ENCODE measurements around the gene BOLA1.
A peak's percentile ranks its signal among the peaks of the same experiment; 100 is the strongest.
"Not testable (repeated sequence)": the region's sequence is repeated elsewhere in the genome, so short reads cannot be mapped to it uniquely, and the experiment has no call there.

Gene BOLA1, protein sequence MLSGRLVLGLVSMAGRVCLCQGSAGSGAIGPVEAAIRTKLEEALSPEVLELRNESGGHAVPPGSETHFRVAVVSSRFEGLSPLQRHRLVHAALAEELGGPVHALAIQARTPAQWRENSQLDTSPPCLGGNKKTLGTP
- 3.3 to 7.6 (median 6.4) reads per million in 3 donors for total RNA-seq

DNA sequence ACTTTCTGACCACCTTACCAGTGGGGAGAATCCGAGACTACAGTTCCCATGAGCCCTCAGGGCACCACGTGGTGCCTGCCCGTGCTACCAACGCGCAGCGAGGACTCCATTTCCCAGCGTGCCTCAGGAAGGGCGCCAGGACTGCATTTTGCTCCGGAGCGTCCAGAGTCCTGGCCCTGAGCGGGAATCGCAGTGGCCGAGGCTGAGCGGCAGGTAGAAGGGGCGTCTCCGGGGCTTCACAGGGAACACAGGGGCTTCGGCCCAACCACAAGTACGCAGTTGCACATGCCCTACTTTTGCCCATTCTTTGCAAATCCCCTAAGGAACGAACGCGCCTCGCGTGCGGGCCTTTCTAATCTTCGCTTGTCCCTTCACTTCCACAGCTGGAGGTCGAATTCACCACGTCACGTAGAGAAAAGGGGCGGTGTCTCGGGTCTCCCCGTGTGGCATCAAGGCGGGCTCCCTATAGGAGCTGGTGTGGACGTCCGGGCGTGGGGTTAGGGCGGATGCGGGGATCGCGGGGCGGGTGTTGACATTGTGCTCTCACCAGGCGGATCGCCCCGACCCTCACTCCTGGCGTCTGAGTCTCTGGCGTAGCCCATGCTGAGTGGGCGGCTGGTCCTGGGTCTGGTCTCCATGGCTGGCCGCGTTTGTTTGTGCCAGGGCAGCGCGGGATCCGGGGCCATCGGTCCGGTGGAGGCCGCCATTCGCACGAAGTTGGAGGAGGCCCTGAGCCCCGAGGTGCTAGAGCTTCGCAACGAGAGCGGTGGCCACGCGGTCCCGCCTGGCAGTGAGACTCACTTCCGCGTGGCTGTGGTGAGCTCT lies at the start of gene BOLA1:
TSS of gene BOLA1 (plus strand) at position 109 of the 825 bp plus-strand sequence. CDS start at position 601, 492 bp downstream.
- Histone ChIP-seq H3K36me3 (ENCODE audit: control insufficient read depth, insufficient read depth, low read length) (no peaks in the 10 kb centered on the region), H3K4me1 (ENCODE audit: control insufficient read depth, insufficient read depth, low read length, poor library complexity, severe bottlenecking) (peaks cover 5% of the 10 kb centered on the region), H3K27ac (ENCODE audit: insufficient read depth, low read length, poor library complexity, severe bottlenecking) (peak within 1 kb of the TSS; percentile 76), H3K9me3 (ENCODE audit: control insufficient read depth, low read length) (no peaks in the 10 kb centered on the region), H3K27me3 (replicated peaks; ENCODE audit: control insufficient read depth, insufficient read depth, low read length, poor library complexity, severe bottlenecking) (no peaks in the 10 kb centered on the region), H3K4me3 (ENCODE audit: insufficient read depth, low read depth, low read length, poor library complexity, severe bottlenecking) (peak within 1 kb of the TSS; percentile 73)
- peak; percentile 61 to 70 (median 65) for DNase-seq

DNA sequence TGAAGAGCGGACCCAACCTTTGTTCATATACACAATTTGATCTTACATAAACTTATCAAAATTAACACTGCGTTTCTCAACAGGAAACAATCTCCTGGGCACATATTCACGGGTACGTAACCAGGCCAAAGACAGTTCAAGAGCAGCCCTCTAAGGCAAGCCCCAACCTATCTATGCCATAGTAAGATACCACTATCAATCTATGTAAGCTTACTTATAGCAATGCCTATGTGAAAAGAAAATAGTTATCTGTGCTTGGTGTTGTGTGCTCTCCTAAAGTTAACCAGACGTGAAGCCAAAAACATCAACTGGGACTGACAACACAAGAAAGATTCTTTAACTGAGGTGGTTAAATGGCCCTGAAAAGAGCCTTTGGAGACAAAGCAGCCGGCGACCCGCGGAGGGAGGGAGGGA lies 49.4 kb upstream of the BOLA1 start:
- DNase-seq: no peak
- Histone ChIP-seq H3K9me3 (ENCODE audit: control insufficient read depth, low read length) (no peaks in the 10 kb centered on the region), H3K27ac (ENCODE audit: insufficient read depth, low read length, poor library complexity, severe bottlenecking) (peak overlapping the region; percentile 53), H3K4me3 (ENCODE audit: insufficient read depth, low read depth, low read length, poor library complexity, severe bottlenecking) (peak overlapping the region; percentile 47), H3K4me1 (ENCODE audit: control insufficient read depth, insufficient read depth, low read length, poor library complexity, severe bottlenecking) (peaks cover 18% of the 10 kb centered on the region), H3K27me3 (replicated peaks; ENCODE audit: control insufficient read depth, insufficient read depth, low read length, poor library complexity, severe bottlenecking) (no peaks in the 10 kb centered on the region), H3K36me3 (ENCODE audit: control insufficient read depth, insufficient read depth, low read length) (peaks cover 4% of the 10 kb centered on the region)

DNA sequence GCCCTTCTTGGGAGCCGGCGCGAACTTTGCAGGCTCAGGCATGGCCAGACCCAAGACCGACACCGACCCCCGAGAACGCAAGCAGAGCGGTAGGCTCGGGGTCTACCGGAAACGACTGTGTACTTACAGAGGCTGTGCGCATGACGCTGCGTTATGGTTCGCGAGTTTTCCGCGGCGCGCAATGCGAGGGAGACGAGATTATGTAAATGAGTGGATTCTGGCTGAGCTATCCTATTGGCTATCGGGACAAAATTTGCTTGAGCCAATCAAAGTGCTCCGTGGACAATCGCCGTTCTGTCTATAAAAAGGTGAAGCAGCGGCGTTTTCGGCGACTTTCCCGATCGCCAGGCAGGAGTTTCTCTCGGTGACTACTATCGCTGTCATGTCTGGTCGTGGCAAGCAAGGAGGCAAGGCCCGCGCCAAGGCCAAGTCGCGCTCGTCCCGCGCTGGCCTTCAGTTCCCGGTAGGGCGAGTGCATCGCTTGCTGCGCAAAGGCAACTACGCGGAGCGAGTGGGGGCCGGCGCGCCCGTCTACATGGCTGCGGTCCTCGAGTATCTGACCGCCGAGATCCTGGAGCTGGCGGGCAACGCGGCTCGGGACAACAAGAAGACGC lies 48.5 kb upstream of the BOLA1 start:
- H3K27ac ChIP-seq (ENCODE audit: insufficient read depth, low read length, poor library complexity, severe bottlenecking); H3K27me3 ChIP-seq (replicated peaks; ENCODE audit: control insufficient read depth, insufficient read depth, low read length, poor library complexity, severe bottlenecking); H3K4me3 ChIP-seq (ENCODE audit: insufficient read depth, low read depth, low read length, poor library complexity, severe bottlenecking); DNase-seq; H3K4me1 ChIP-seq (ENCODE audit: control insufficient read depth, insufficient read depth, low read length, poor library complexity, severe bottlenecking); H3K36me3 ChIP-seq (ENCODE audit: control insufficient read depth, insufficient read depth, low read length); H3K9me3 ChIP-seq (ENCODE audit: control insufficient read depth, low read length): not testable (repeated sequence)

DNA sequence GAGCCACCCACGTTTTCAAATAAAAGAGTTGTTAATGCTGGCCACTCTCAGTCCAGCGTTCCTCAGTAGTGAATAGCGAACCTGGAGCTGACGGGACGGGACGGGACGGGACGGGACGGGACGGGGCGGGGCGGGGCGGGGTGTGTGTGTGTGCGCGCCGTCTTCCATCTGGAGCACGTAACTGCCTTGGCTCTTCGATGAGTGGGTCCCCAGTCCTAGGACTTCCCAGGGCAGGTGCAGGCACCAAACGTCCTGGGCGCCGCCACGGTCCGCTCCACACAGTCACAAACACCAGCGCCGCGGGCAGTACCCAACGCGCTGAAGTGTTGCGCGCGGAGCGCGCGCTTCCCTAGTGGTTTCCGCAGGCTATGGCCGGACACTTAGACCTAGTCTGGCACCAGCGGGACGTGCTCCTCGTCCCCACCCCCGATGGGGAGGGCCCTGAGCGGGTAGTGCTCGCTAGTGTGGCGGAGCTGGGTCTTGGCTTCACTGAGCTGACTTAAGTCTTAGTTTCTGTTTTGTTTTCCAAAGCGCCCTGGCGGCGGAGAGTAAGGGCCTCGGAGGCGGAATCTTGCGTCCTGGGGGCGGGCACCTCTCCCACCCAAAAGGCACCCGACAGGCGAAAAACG lies 47.7 kb upstream of the BOLA1 start:
- H3K4me3 ChIP-seq (ENCODE audit: insufficient read depth, low read depth, low read length, poor library complexity, severe bottlenecking); H3K27ac ChIP-seq (ENCODE audit: insufficient read depth, low read length, poor library complexity, severe bottlenecking); DNase-seq; H3K36me3 ChIP-seq (ENCODE audit: control insufficient read depth, insufficient read depth, low read length); H3K9me3 ChIP-seq (ENCODE audit: control insufficient read depth, low read length); H3K4me1 ChIP-seq (ENCODE audit: control insufficient read depth, insufficient read depth, low read length, poor library complexity, severe bottlenecking); H3K27me3 ChIP-seq (replicated peaks; ENCODE audit: control insufficient read depth, insufficient read depth, low read length, poor library complexity, severe bottlenecking): not testable (repeated sequence)

DNA sequence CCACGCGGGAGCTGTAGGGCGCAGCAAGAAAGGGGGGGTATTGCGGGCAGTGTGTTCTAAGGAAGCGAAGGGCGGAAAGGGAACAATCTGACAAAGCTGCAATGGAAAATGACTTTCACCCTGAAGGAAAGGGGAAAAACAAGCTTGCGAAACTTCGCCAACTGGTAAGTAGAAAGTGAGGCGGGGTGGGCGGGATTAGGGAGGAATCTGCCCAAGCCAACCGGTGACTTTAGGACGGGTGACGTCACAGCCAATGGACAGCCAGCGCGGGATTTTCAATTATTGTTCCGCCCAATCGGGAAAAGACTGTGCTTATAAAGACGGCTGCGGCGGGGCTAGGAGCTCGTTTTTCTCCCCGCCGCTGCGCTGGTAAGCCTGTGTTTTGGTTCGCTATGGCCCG lies 47.1 kb upstream of the BOLA1 start:
- H3K27me3 ChIP-seq (replicated peaks; ENCODE audit: control insufficient read depth, insufficient read depth, low read length, poor library complexity, severe bottlenecking); H3K27ac ChIP-seq (ENCODE audit: insufficient read depth, low read length, poor library complexity, severe bottlenecking); H3K9me3 ChIP-seq (ENCODE audit: control insufficient read depth, low read length); H3K36me3 ChIP-seq (ENCODE audit: control insufficient read depth, insufficient read depth, low read length); DNase-seq; H3K4me1 ChIP-seq (ENCODE audit: control insufficient read depth, insufficient read depth, low read length, poor library complexity, severe bottlenecking); H3K4me3 ChIP-seq (ENCODE audit: insufficient read depth, low read depth, low read length, poor library complexity, severe bottlenecking): not testable (repeated sequence)

DNA sequence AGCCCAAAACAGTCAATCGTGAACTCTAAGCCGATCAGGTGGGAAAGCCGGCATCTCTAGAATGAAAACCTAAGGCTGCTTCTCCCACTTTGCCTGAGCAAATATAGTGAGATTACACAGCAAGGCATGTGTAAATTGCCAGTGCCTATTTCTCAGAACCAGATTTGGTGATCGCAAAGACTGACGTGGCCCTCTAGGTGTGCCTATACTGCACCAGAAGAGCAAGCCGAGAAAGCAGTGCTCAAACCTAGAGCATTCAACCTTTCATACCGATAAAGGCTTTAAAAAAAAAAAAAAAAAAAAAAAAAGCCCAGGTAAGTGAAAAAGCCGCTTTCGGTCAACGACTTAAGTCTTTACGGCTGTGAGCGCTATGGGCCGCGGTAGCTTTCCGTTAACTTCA lies 39.1 kb upstream of the BOLA1 start:
- H3K4me3 ChIP-seq (ENCODE audit: insufficient read depth, low read depth, low read length, poor library complexity, severe bottlenecking); DNase-seq; H3K9me3 ChIP-seq (ENCODE audit: control insufficient read depth, low read length); H3K36me3 ChIP-seq (ENCODE audit: control insufficient read depth, insufficient read depth, low read length); H3K4me1 ChIP-seq (ENCODE audit: control insufficient read depth, insufficient read depth, low read length, poor library complexity, severe bottlenecking); H3K27me3 ChIP-seq (replicated peaks; ENCODE audit: control insufficient read depth, insufficient read depth, low read length, poor library complexity, severe bottlenecking); H3K27ac ChIP-seq (ENCODE audit: insufficient read depth, low read length, poor library complexity, severe bottlenecking): not testable (repeated sequence)

DNA sequence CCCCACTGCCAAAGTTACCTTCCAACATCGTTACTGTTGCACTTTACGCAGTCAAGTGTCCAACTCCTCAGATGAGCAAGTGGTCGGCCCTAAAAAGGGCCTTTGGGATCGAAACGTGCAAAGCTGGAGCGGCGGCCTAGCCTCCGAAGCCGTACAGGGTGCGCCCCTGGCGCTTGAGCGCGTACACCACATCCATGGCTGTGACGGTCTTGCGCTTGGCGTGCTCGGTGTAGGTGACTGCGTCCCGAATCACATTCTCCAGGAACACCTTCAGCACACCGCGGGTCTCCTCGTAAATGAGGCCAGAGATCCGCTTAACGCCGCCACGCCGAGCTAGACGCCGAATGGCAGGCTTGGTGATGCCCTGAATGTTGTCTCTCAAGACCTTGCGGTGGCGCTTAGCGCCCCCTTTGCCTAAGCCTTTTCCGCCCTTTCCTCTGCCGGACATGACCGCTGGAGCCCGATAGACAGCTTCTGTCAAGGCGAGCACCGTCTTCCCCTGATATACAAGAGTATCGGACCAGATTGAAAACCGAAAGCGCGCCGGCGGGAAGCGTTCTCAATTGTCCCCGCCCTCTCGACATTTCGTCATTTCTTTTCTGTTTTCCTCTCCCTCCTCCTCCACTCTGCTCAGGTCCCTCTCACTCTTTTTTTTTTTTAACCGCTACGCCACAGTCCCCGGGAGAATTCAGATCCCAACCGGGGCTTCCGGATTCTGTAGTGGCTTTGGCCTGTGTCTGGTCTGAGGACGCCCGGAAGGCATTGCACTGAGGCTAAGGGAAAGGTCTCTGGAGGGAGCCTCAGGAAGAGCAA lies 38.5 kb upstream of the BOLA1 start:
- not testable (repeated sequence) for H3K4me1 ChIP-seq (ENCODE audit: control insufficient read depth, insufficient read depth, low read length, poor library complexity, severe bottlenecking); H3K4me3 ChIP-seq (ENCODE audit: insufficient read depth, low read depth, low read length, poor library complexity, severe bottlenecking); H3K9me3 ChIP-seq (ENCODE audit: control insufficient read depth, low read length); H3K36me3 ChIP-seq (ENCODE audit: control insufficient read depth, insufficient read depth, low read length); H3K27me3 ChIP-seq (replicated peaks; ENCODE audit: control insufficient read depth, insufficient read depth, low read length, poor library complexity, severe bottlenecking); H3K27ac ChIP-seq (ENCODE audit: insufficient read depth, low read length, poor library complexity, severe bottlenecking); DNase-seq

DNA sequence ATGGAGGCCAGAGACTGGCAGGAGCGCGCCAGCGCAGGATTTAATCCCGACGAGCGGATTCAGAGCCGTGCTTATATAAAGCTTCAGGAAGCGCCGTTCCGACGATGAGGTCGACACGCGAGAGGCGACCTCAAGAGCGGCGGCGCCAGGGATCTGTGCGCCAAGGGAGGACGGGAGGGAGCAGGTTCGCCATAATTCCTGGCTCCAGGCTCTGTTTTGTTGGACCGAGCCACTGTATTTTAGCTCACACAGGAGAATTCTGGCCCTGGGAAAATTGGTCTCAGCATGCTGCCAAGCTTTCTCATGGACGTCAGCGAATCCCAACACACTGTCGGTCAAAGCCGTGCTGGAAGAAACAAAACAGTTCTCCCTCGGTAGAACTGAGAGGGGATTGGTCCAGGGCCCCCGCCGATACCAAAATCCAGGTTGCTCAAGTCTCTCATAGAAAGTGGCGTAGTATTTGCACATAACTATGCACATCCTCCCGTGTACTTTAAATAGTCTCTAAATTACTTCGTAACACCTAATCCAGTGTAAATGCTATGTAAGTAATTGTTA lies 37.8 kb upstream of the BOLA1 start:
- H3K4me3 ChIP-seq (ENCODE audit: insufficient read depth, low read depth, low read length, poor library complexity, severe bottlenecking); H3K27me3 ChIP-seq (replicated peaks; ENCODE audit: control insufficient read depth, insufficient read depth, low read length, poor library complexity, severe bottlenecking): not testable (repeated sequence)

DNA sequence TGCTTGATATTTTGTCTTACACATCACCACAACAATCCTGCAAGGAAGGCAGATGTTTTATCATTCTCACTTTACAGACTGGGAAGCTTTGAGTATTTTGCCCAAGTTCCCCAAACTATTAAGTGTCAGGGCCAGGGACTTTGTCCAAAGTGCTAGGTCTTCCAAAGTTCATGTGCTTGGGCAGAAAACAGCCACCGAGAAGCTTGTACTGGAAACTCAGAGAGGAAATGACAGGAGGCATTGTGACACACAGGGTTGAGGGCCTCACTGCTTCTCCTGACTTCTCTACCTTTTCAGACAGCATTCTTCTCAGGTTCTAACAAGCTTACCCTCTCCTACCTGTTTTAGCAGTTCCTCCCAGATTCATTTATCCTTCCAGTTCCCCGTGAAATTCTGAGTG lies 32.5 kb upstream of the BOLA1 start:
- H3K27ac ChIP-seq (ENCODE audit: insufficient read depth, low read length, poor library complexity, severe bottlenecking); DNase-seq; H3K4me1 ChIP-seq (ENCODE audit: control insufficient read depth, insufficient read depth, low read length, poor library complexity, severe bottlenecking); H3K4me3 ChIP-seq (ENCODE audit: insufficient read depth, low read depth, low read length, poor library complexity, severe bottlenecking); H3K36me3 ChIP-seq (ENCODE audit: control insufficient read depth, insufficient read depth, low read length); H3K27me3 ChIP-seq (replicated peaks; ENCODE audit: control insufficient read depth, insufficient read depth, low read length, poor library complexity, severe bottlenecking); H3K9me3 ChIP-seq (ENCODE audit: control insufficient read depth, low read length): not testable (repeated sequence)

More for the DNA sequence above, 37.8 kb upstream of the BOLA1 start:
- DNase-seq; H3K9me3 ChIP-seq (ENCODE audit: control insufficient read depth, low read length); H3K27ac ChIP-seq (ENCODE audit: insufficient read depth, low read length, poor library complexity, severe bottlenecking); H3K36me3 ChIP-seq (ENCODE audit: control insufficient read depth, insufficient read depth, low read length); H3K4me1 ChIP-seq (ENCODE audit: control insufficient read depth, insufficient read depth, low read length, poor library complexity, severe bottlenecking): not testable (repeated sequence)

Data from effector memory CD4-positive, alpha-beta T cell (primary cell).